Inflammatory macrophage treated with lipopolysaccharide for 4 hours (primary cell): ENCODE measurements around the gene NKAIN2.

Experiments used
- DNase-seq: peaks from one replicate; pipeline ENCODE4 v3.0.0-alpha.2; 2020

The NKAIN2 gene

GRCh38 chr6:123810214-123810613 lies 6.5 kb downstream of the NKAIN2 start:
- DNase-seq = no peak

DNA sequence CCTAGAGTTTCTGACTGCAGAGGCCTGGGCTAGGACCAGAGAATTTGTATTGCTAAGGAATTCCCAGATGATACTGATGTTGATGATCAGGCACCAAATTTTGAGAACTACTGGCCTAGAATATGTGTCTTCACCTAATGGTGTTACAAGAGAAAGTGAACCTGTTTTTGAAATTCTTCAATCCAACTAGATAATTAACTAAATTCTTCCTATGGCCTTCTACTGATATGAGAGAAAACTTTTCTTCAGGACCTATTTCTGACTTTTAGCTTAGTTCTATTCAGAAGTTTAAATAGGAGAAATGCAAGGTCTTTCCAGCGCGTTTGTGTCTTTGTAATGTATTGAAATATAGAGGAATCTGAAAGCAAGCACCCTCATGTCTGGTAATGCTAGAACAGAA lies 7.3 kb downstream of the NKAIN2 start:
- DNase-seq = no peak

GRCh38 chr6:123811378-123811777 lies 7.7 kb downstream of the NKAIN2 start:
- no peak for DNase-seq

DNA sequence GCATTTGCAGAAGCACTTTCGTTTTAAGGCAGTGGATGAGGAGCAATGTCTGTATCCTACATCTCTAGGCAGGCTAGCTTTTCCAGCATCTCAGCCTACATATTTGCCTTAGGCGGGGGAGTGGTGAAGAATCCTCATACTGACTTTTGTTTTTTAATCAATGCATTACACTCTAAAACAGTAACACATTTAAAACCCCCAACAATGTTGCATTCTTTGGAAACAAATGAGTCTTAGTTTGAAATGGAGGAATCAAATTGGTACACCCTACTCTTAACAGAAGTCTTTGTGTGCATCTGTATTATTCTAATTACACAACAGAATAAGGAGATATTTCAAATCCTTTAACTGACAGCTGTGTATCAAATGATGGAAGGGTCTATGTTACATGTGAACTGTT lies 9.0 kb downstream of the NKAIN2 start:
- DNase-seq = no peak

DNA sequence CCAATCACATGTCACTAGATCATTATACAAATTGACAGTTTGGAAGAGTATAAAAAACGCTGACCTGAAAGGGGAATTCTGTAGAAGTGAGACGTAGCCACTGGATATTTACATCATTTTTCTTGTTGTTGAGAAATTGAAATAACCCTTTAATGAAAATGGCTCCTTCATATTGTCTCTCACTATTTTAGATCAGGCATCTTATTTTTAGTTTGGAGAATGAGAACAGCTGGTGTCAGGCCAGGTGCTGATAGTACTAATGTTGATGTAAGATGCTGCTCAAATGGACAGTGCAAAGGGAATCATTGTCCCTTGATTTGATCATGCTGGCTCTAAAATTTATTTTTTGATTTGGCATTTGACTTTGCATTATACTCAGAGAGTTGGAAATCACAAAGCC lies 17.4 kb downstream of the NKAIN2 start:
- no peak for DNase-seq

GRCh38 chr6:123829302-123829953 lies 25.8 kb downstream of the NKAIN2 start:
- DNase-seq = no peak

GRCh38 chr6:123830120-123830519 lies 26.5 kb downstream of the NKAIN2 start:
- DNase-seq = no peak

DNA sequence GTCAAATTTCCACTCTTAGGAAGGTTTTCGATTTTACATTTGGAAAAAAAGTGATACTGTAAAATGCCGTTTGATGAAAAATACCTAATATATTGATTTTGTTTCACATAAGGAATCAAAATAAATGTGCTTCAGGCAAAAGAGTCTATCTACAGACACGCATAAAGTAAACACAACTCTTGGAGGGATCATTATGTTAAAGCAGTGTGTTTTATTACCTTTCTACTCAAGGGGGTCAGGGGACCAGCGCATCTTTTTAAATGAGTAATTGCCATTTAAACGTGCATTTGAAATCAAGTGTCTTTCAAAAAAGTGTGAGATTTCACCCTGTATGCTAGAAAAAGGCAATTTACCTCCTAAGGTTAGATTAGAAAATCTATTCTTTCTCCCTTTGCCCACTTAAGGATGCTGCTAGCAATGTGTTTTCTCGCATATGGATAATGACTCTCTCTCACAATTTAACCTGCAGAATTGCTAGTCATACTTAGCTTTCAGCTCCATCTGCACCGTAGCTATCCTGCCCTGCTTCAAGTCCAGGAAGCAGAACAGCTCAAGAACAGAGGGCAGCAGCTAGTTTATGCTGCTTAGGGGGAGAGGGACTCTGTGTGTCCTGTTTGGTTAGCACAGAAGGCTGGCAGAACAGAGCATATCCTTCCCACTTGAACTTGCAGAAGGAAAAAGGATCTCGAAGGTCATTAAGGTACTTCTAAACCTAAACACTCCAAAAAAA lies 35.0 kb downstream of the NKAIN2 start:
- DNase-seq = no peak

DNA sequence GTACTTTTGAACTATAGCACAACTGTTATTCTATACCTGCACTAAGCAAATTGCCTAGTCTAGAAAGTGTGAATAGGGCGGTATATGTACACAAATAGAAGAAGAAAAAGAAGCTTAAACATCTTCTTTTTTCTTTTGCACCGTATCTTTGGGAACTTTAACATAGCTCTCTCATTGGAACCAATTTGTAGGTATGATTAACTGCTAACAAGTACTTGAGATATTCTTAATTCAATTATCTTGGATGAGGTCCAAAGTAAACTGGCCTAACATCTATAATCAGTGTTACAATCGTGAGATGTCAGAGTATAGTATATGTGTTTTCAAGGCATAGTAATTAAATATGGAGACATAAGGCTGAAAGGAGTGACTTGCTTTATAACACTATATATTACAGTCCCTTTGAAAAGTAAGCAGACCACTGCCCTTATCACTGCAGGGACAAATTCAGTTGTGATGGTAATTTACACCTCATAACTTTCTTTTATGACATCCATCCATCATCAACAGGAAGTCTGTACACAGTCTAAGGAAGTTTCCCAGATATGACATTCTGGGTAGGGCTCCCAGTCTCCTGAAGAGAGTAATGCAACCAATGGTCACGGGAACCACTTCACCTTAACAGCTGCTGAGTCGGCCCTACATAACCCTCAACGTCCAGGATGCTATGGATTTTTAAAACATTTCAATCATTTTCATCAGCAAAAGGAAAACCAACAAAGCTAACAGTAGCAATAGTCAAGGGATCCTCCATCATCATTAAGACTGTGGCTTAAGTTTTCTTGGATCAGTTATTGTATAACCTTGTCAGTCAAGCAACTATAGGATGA lies 37.6 kb downstream of the NKAIN2 start:
- DNase-seq = no peak

- DNase-seq = no peak
These were observed 40.3 kb downstream of the NKAIN2 start for GRCh38 chr6:123844011-123844410.

DNA sequence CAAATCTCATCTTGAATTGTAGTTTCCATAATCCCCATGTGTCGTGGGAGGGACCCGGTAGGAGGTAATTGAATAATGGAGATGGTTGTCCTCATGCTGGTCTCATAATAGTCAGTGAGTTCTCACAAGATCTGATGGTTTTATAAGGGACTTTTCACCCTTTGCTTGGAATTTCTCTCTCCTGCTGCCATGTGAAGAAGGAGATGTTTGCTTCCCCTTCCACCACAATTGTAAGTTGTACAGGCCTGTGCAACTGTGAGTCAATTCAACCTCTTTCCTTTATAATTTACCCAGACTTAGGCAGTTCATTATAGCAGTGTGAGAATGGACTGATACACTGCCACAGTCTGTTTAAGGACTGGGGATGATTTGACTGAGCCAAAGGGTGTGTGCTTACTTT lies 44.7 kb downstream of the NKAIN2 start:
- DNase-seq = no peak

DNA sequence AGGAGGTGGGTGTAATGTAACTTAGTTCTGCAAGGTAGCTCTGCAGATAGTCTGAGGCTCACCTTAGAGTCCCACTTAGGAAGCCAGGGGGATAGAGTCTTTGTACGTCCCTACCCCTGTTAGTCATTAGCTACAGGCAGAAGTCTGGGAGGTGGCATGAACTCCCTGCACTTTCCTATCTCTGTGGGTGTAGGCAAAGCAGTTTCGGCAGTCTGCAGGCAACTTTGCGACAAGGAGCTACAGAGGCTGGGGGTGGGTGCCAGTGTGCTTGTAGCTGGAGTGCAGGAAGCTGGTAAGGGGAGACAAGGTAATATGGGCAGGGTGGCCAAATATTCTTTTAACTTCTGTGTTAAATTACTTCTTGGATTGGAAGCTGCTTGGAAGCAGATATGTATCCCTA lies 45.7 kb downstream of the NKAIN2 start:
- no peak for DNase-seq

DNA sequence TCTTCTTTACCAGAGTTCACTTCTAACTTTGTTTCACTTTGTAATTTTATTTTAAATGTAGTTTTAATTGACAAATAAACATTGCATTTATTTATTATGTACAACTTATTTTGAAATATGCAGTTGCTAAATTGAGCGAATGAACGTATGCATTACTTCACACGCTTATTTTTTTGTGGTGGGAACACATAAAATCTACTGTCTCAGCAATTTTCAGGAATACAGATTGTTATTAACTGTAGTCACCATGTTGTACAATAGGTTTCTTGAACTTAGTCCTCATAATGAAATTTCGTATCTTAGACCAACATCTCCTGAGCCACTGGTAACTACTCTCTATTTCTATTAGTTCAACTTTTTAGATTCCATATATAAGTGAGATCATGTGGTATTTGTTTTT lies 46.9 kb downstream of the NKAIN2 start:
- DNase-seq = no peak

DNA sequence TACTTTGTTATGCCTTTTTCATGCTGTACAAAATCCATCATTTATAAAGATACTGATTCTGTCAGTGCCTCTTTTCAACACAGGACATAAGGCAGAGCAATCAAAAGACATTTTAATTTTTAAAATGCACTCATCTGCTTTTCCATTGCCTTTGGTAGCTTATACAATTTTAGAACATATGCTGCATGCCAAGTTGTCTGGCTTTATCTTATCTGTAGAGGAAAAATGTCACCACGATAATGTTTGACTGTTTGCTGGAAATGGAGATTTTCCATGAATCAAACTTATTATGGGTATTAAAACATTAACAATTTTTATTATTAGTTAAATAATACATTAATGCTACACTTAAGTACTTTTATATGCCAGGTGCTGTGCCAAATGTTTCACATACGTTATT lies 50.5 kb downstream of the NKAIN2 start:
- DNase-seq = no peak

- DNase-seq = no peak
These were observed 51.8 kb downstream of the NKAIN2 start for GRCh38 chr6:123855506-123855905.

- DNase-seq = no peak
These were observed 55.6 kb downstream of the NKAIN2 start for GRCh38 chr6:123859291-123859690.

DNA sequence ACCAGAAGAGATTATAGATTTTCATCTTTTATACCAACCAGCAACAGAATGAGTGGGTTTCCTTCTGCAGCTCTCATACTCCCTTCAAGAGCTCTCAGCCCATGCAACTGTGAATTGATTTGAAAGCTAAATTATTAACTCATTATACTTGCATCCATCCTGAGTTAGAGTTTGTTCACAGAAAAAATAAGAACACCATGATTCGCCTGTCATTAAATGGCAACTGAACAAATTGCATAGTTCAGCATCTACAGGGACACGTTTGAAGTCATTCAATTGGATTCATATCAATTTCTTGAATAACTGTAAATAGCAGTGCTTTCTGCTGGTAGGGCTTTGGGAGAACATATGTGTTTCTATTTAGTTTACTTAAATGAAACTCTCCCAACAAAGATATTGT lies 65.7 kb downstream of the NKAIN2 start:
- DNase-seq = no peak

- DNase-seq = no peak
These were observed 70.3 kb downstream of the NKAIN2 start for GRCh38 chr6:123873974-123874373.

- DNase-seq = no peak
These were observed 72.1 kb downstream of the NKAIN2 start for GRCh38 chr6:123875784-123876183.

GRCh38 chr6:123879749-123880148 lies 76.1 kb downstream of the NKAIN2 start:
- DNase-seq = no peak

DNA sequence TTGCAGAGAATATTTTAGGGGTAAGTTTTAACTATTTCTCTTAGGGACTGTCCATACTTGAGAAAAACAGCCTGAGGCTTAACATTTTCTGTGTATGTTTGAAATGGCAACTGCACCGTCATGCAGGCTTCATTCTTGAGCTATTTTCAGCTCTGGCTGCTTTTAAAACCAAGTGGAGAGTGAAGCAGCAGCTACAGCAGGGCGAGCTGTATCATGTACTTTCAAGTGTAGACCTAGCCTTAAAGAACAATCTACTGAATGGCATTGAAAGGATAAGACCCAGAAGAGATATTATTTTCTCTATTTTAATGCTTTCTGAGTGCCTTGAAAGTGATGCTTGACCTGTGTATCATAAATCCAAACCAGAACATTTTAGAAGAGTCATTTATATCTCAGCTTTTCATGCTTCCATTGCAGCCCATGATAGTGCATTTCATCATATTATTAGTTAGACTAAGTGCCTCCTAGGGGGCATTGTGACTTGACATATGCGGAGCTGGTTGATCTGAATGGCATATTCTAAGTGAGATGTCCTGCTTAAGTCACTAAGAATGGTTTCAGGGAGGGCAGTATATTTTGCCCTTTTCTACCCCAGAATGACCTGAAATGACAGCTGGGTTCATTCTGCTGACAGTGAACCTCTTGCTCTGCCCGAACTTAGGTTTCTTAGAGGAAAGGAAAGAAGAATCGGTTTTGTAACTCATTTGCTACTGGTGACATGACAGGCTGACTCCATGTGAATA lies 85.3 kb downstream of the NKAIN2 start:
- DNase-seq = no peak

DNA sequence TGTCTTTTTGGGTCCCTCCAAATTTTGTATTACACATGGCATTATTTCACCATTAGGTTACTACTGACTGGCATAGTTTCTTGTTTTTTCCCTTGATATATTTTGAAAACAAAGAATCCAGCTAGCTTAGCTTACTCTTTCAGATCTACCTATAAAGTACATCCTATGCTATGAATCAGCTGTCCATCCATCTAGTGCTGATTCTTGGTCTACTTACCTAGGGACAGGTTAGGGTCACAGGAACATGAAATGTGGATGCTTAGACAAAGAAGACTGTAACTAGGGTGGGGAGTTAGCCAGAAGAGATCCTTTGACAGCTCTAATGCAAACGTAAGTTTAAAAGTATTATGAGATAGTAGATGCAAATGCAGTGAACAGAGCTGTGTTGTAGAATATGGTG lies 91.7 kb downstream of the NKAIN2 start:
- no peak for DNase-seq

DNA sequence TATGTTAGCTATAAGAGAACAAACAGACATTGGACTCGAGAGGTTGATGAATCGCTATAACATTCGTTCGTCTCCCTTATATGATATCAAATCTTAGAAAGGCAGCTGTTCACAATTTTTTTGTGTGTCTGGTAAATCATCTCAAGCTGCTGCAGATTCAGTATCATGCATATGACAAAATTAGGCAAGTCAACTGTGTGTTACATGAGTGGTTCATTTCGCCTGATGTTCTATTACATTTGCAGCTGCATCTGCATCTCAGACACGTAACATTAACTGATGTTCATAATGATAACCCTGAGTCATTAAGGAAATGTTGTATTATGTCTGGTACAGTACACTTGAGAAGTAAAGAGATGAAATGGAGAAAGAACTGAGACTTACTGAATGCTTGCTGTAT lies 92.1 kb downstream of the NKAIN2 start:
- DNase-seq = no peak
